Gastroesophageal sphincter (tissue), 4 donors: Measurements from ENCODE around the gene VSTM4. TPM values are rescaled to one million over a fixed set of nuclear protein-coding genes. Genes with fewer than 3 reads are reported as not detected.
A peak's percentile ranks its signal among the peaks of the same experiment; 100 is the strongest.

Experiments
- ATAC-seq: fragments of 150-250 bp; one replicate; pipeline ENCODE4 v1.9.1; 2016; ENCODE audit warnings: mild to moderate bottlenecking, moderate library complexity
- H3K27ac ChIP-seq, 4 donors: fragments of 200-600 bp; sonication (generic) in 3 of 4; 1 replicate in 3 of 4; 2 replicates in 1 of 4; pipeline ENCODE4 v1.5.1; 2016 to 2019
- H3K27me3 ChIP-seq: fragments of 200-600 bp; sonication (generic); one replicate; pipeline ENCODE4 v1.5.1; 2019
- H3K36me3 ChIP-seq, 2 donors: fragments of 200-600 bp; sonication (generic); one replicate each; pipeline ENCODE4 v1.5.1; 2019; ENCODE audit warnings: control low read depth in 1 of 2
- H3K4me1 ChIP-seq, 3 donors: fragments of 200-600 bp; sonication (generic); 1 replicate in 2 of 3; 2 replicates in 1 of 3; pipeline ENCODE4 v1.5.1; 2016 to 2019; ENCODE audit warnings: control low read depth in 2 of 3
- H3K4me3 ChIP-seq, 2 donors: fragments of 200-600 bp; sonication (generic); one replicate each; pipeline ENCODE4 v1.5.1; 2019; ENCODE audit warnings: mild to moderate bottlenecking in 1 of 2, moderate library complexity in 1 of 2
- H3K9me3 ChIP-seq, 3 donors: fragments of 200-600 bp; sonication (generic); one replicate each; pipeline ENCODE4 v1.5.1; 2017 to 2019; ENCODE audit warnings: control low read depth in 2 of 3
- EP300 ChIP-seq: sonication (generic); formaldehyde crosslinking; IDR thresholded peaks from one replicate; pipeline ENCODE4 v1.6.1; 2017; ENCODE audit warnings: antibody characterized with exemption, mild to moderate bottlenecking
- POLR2A ChIP-seq, 2 donors: fragments of 450-650 bp; IDR thresholded peaks; one replicate each; pipeline ENCODE4 v1.6.1; 2017; ENCODE audit warnings: antibody characterized with exemption in 2 of 2, mild to moderate bottlenecking in 2 of 2, moderate library complexity in 1 of 2
- POLR2AphosphoS5 ChIP-seq: sonication (generic); formaldehyde crosslinking; IDR thresholded peaks from one replicate; pipeline ENCODE4 v1.6.1; 2017; ENCODE audit warnings: antibody characterized with exemption
- WGBS, 2 donors: methylation state at CpG; one replicate each; pipeline ENCODE4 v1.1.5; 2018; ENCODE audit warnings: low coverage in 1 of 2; 5-methylcytosine and 5-hydroxymethylcytosine counted together
- total RNA-seq, 4 donors: library from RNA; depleted of rRNA; stranded (reverse); fragments of >200 nt; gene quantifications; one replicate each; pipeline ENCODE4 v1.1.0, GENCODE V29; 2016
- TF ChIP-seq, protein P1 (sequence below), 4 experiments: fragments of 200-600 bp in 2 of 4; fragments of 450-650 bp in 2 of 4; sonication (generic) in 1 of 4; IDR thresholded peaks; one replicate each; pipeline ENCODE4 v1.5.1; 2017 to 2019; ENCODE audit warnings: antibody characterized with exemption in 4 of 4, mild to moderate bottlenecking in 2 of 4, moderate library complexity in 2 of 4

The VSTM4 gene
- total RNA-seq, 4 donors from 2014 or later = 11.4 to 25.1 (median 21.9) TPM

DNA sequence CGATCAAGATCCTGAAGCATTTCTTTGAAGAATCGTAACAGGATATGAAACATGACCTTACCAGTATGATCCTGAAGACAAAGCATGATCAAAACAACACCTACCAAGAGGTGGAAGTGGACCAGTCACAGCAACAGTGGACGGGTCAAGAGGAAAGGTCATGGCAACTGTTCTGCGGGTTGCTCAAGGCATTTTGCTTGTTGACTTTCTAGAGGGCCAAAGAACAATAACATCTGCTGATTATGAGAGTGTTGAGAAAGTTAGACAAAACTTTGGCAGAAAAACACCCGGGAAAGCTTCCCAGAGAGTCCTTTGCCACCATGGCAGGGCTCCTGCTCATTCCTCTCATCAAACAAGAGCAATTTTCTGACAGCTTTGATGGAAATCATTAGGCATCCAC is 110.1 kb downstream of the VSTM4 start:
- no peak overlapping the region for H3K4me3 ChIP-seq
- TF ChIP-seq POLR2A (IDR thresholded peaks at IDR 0.05) (no peak), EP300 (no peak), POLR2AphosphoS5 (no peak)
- TF ChIP-seq, protein P1, sequence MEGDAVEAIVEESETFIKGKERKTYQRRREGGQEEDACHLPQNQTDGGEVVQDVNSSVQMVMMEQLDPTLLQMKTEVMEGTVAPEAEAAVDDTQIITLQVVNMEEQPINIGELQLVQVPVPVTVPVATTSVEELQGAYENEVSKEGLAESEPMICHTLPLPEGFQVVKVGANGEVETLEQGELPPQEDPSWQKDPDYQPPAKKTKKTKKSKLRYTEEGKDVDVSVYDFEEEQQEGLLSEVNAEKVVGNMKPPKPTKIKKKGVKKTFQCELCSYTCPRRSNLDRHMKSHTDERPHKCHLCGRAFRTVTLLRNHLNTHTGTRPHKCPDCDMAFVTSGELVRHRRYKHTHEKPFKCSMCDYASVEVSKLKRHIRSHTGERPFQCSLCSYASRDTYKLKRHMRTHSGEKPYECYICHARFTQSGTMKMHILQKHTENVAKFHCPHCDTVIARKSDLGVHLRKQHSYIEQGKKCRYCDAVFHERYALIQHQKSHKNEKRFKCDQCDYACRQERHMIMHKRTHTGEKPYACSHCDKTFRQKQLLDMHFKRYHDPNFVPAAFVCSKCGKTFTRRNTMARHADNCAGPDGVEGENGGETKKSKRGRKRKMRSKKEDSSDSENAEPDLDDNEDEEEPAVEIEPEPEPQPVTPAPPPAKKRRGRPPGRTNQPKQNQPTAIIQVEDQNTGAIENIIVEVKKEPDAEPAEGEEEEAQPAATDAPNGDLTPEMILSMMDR (IDR thresholded peaks at IDR 0.05) = no peak
- H3K27me3 ChIP-seq = no peaks in the 10 kb centered on the region
- no peaks in the 10 kb centered on the region for H3K36me3 ChIP-seq
- no peaks in the 10 kb centered on the region for H3K9me3 ChIP-seq
- no peak overlapping the region for H3K27ac ChIP-seq
- ATAC-seq = peak; percentile 43
- peaks cover 0 to 9% (median 5%) of the 10 kb centered on the region in 3 donors for H3K4me1 ChIP-seq
- WGBS, 2 donors = 74 to 83% methylated on average over 1 to 5 of the region's 5 CpGs

DNA sequence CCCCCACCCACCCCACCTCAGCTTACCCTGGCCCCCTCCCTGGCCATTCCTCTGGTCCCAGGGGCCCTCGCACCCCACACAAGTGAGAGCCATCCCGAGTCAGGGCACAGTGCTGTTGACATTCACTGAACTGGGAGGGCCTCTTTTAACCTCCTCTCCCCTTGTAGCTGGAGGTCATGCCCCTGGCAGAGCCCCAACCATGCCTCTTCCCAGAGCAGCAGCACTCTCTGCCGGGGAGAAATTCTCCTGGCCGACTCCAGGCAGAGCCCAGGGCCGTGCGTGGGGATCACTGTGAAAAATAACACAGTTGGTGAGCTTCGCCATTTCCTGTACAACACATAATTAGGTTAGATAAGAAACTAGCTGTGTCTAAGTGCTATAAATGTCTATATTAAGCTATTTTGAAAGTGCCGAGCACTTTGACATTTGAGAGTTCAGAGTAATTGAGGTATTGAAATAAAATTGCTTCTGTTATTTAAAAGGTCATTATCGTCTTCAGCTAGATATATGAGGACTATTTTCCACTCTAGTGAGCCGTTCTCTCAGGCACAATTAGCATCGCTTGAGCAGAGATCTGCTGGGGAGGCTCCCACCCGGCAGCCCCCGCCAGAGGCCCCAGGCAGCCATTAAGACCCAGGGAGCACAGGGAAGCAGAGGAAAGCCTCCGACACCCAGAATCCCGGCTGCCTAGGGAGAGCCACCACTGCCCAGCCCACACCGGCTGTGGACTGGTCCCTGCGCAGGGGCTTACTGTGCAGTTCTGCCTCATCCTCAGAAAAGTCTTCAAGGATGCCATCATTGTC is 113.3 kb downstream of the VSTM4 start:
- H3K27ac ChIP-seq = no peak overlapping the region
- ATAC-seq = no peak
- H3K36me3 ChIP-seq = no peaks in the 10 kb centered on the region

DNA sequence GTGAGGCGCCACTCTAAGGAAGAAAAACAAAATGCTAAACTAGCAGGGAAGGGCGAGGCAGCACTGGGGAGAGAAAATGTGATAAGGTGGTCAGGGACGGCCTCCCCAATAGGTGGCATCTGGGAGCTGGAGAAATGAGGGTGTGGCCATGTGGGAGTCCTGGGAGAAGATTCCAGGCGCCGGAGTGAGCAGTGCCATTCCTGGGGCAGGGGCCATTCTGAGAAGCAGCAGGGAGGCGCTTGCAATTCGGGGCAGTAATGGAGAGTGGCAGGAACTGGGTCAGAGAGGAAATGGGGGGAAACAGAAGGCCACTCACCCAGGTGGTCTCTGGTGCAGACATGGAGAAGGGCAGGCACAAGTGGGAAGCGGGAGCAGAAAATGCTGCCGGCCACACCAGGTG is 113.9 kb downstream of the VSTM4 start:
- Histone ChIP-seq H3K4me3 (no peak overlapping the region), H3K9me3 (no peaks in the 10 kb centered on the region), H3K27me3 (no peaks in the 10 kb centered on the region), H3K27ac (no peak overlapping the region), H3K4me1 (peaks cover 0 to 9% (median 0%) of the 10 kb centered on the region in 3 donors), H3K36me3 (no peaks in the 10 kb centered on the region)
- WGBS, 2 donors = 75 to 96% methylated on average over 3 to 5 of the region's 9 CpGs
- TF ChIP-seq POLR2AphosphoS5 (no peak), EP300 (no peak), POLR2A (IDR thresholded peaks at IDR 0.05) (no peak)
- TF ChIP-seq, protein P1 (IDR thresholded peaks at IDR 0.05) = no peak
- no peak for ATAC-seq

More for the DNA sequence above, 113.3 kb downstream of the VSTM4 start:
- 31 to 52% methylated on average over 3 to 5 of the region's 17 CpGs for WGBS, 2 donors
- peaks cover 0 to 9% (median 0%) of the 10 kb centered on the region in 3 donors for H3K4me1 ChIP-seq
- H3K9me3 ChIP-seq = no peaks in the 10 kb centered on the region
- no peaks in the 10 kb centered on the region for H3K27me3 ChIP-seq
- TF ChIP-seq, protein P1 (IDR thresholded peaks at IDR 0.05) = no peak
- no peak for TF ChIP-seq POLR2A (IDR thresholded peaks at IDR 0.05)
- no peak for TF ChIP-seq POLR2AphosphoS5
- no peak for TF ChIP-seq EP300
- H3K4me3 ChIP-seq = no peak overlapping the region

DNA sequence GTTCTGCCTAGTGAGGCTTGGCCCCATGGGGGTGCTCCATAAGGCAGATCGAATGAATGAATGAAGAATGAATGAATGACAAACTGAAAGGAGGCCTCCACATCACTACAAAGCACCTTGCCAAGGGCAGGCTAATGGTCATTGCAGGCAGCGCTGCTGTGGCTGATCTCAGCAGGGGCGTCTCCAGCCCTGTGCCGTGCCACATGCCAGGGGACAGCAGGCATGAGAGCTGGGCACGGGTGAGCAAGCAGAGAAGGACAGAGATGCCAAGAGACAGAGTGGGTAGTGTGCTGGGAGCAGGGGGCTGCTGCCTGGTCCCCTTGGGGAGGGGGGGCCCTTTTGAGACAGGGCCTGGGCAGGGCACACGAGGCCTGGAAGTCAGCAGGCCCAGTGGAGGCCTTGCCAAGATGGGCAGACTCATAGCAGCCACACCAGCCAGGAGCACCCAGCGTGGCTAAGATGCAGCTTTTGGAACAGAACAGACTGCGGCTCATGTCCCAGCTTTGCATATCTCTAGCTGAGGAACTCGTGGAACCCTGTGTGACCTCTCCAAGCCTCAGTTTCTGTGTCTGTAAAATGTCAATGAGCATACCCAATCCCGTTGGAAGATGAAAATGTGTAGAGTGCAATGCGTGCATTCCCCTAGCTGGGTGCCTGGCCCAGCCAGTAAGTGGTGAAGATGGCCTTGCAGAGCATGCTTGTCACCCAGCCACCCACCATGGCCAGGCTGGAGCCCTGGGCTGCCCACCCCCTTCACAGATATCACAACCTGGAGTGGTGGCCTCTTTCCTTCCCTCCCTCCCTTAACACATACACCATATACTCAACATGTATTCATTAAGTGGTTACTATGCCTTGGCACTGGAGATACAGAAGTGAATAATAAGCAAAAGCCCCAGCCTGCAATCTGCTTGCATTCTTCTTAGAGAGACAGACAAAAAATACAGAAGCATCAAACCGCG is 114.6 kb downstream of the VSTM4 start:
- Histone ChIP-seq H3K27ac (no peak overlapping the region), H3K9me3 (no peaks in the 10 kb centered on the region), H3K4me1 (peaks cover 0 to 9% (median 0%) of the 10 kb centered on the region in 3 donors), H3K36me3 (no peaks in the 10 kb centered on the region), H3K4me3 (no peak overlapping the region), H3K27me3 (no peaks in the 10 kb centered on the region)
- 78 to 96% methylated on average over 4 to 8 of the region's 13 CpGs for WGBS, 2 donors
- TF ChIP-seq EP300 = no peak
- TF ChIP-seq, protein P1 (IDR thresholded peaks at IDR 0.05) = no peak
- no peak for TF ChIP-seq POLR2AphosphoS5
- no peak for TF ChIP-seq POLR2A (IDR thresholded peaks at IDR 0.05)
- ATAC-seq = no peak
